ENCODE results near the gene ABRAXAS1. TPM values are rescaled to one million over a fixed set of nuclear protein-coding genes. Genes with fewer than 3 reads are reported as not detected.
A peak's percentile ranks its signal among the peaks of the same experiment; 100 is the strongest.
"Not testable (repeated sequence)": the region's sequence is repeated elsewhere in the genome, so short reads cannot be mapped to it uniquely, and the experiment has no call there.

Gene ABRAXAS1
- total RNA-seq, 1 donor from 2014 or later, result 64.2 TPM

- TF ChIP-seq EZH2 (IDR thresholded peaks at IDR 0.05) (no peak), EZH2phosphoT487 (IDR thresholded peaks at IDR 0.05) (no peak), CTCF (IDR thresholded peaks at IDR 0.05) (no peak)
- H3K9ac ChIP-seq, result no peak overlapping the region
- H2AFZ ChIP-seq (replicated peaks), result no peak overlapping the region
- H3K4me2 ChIP-seq, result no peak overlapping the region
- H3K4me3 ChIP-seq, result no peak overlapping the region
- no peaks in the 10 kb centered on the region for H3K4me1 Mint-ChIP-seq
- no peaks in the 10 kb centered on the region for H3K4me1 ChIP-seq
- no peaks in the 10 kb centered on the region for H4K20me1 ChIP-seq (ENCODE audit: low read depth)
- H3K27ac ChIP-seq, result no peak overlapping the region
- H3K9me3 ChIP-seq (ENCODE audit: low read depth), result no peaks in the 10 kb centered on the region
- H3K36me3 Mint-ChIP-seq, result no peaks in the 10 kb centered on the region
- H3K27ac Mint-ChIP-seq, result no peak overlapping the region
- H3F3A ChIP-seq (ENCODE audit: low read depth), result no peaks in the 10 kb centered on the region
- H3K4me3 Mint-ChIP-seq, result no peak overlapping the region
- DNase-seq (ENCODE audit: low spot score), result no peak
- no peaks in the 10 kb centered on the region for H3K27me3 ChIP-seq
- no peaks in the 10 kb centered on the region for H3K79me2 ChIP-seq (ENCODE audit: low read depth)
- no peaks in the 10 kb centered on the region for H3K9me3 Mint-ChIP-seq
- H3K27me3 Mint-ChIP-seq (ENCODE audit: insufficient read depth, low read depth), result no peaks in the 10 kb centered on the region
- H3K36me3 ChIP-seq, result no peaks in the 10 kb centered on the region
Measured at GRCh38 chr4:83516042-83516772, 31.3 kb upstream of the ABRAXAS1 start.

GRCh38 chr4:83510442-83510841, 25.5 kb upstream of the ABRAXAS1 start:
- Mint-ChIP-seq H3K4me1 (no peaks in the 10 kb centered on the region), H3K36me3 (no peaks in the 10 kb centered on the region), H3K27me3 (ENCODE audit: insufficient read depth, low read depth) (no peaks in the 10 kb centered on the region), H3K9me3 (no peaks in the 10 kb centered on the region), H3K4me3 (no peak overlapping the region), H3K27ac (no peak overlapping the region)
- no peaks in the 10 kb centered on the region for H3F3A ChIP-seq (ENCODE audit: low read depth)
- no peak for DNase-seq (ENCODE audit: low spot score)
- H3K4me2 ChIP-seq, result no peak overlapping the region
- H3K9me3 ChIP-seq (ENCODE audit: low read depth), result no peaks in the 10 kb centered on the region
- no peaks in the 10 kb centered on the region for H3K79me2 ChIP-seq (ENCODE audit: low read depth)
- no peak overlapping the region for H3K4me3 ChIP-seq
- no peaks in the 10 kb centered on the region for H3K4me1 ChIP-seq
- TF ChIP-seq EZH2 (IDR thresholded peaks at IDR 0.05), result no peak
- no peak for TF ChIP-seq EZH2phosphoT487 (IDR thresholded peaks at IDR 0.05)
- TF ChIP-seq CTCF (IDR thresholded peaks at IDR 0.05), result no peak
- no peaks in the 10 kb centered on the region for H3K36me3 ChIP-seq
- no peaks in the 10 kb centered on the region for H3K27me3 ChIP-seq
- no peak overlapping the region for H3K27ac ChIP-seq
- H2AFZ ChIP-seq (replicated peaks), result peak overlapping the region; percentile 22
- H3K9ac ChIP-seq, result no peak overlapping the region
- no peaks in the 10 kb centered on the region for H4K20me1 ChIP-seq (ENCODE audit: low read depth)

GRCh38 chr4:83509156-83509585, 24.3 kb upstream of the ABRAXAS1 start:
- not testable (repeated sequence) for H3K27ac ChIP-seq; H3K36me3 ChIP-seq; H3K27me3 Mint-ChIP-seq (ENCODE audit: insufficient read depth, low read depth); H3K9me3 ChIP-seq (ENCODE audit: low read depth); H3K4me1 ChIP-seq; H3K4me3 Mint-ChIP-seq; H3K9me3 Mint-ChIP-seq; H3K36me3 Mint-ChIP-seq; H3K4me1 Mint-ChIP-seq; H3K27ac Mint-ChIP-seq; H3F3A ChIP-seq (ENCODE audit: low read depth); H3K4me3 ChIP-seq; H3K9ac ChIP-seq; H3K4me2 ChIP-seq; H3K79me2 ChIP-seq (ENCODE audit: low read depth); H3K27me3 ChIP-seq; H4K20me1 ChIP-seq (ENCODE audit: low read depth)
- peak overlapping the region; percentile 76 for H2AFZ ChIP-seq (replicated peaks)
- peak; percentile 36 for DNase-seq (ENCODE audit: low spot score)
- peak; percentile 70 for TF ChIP-seq CTCF (IDR thresholded peaks at IDR 0.05)

Data from neural progenitor cell (in vitro differentiated cells).